Measurements from ENCODE around the gene PIAS4. TPM values are rescaled to one million over a fixed set of nuclear protein-coding genes. Genes with fewer than 3 reads are reported as not detected.
A peak's percentile ranks its signal among the peaks of the same experiment; 100 is the strongest.

PIAS4 gene
- total and polyA plus RNA-seq, 2 of the 13 experiments (the other 11 are each of a cell fraction or from before 2014, with no cell fraction given): 9.0 to 20.1 TPM

GRCh38 chr19:4077800-4078684 is 70.5 kb downstream of the PIAS4 start (continued):
- TF ChIP-seq AGO1 (IDR thresholded peaks at IDR 0.05; ENCODE audit: low read depth, low read length, poor library complexity, severe bottlenecking) (peak; percentile 7), HNF4A (CRISPR knock-in tag; IDR thresholded peaks at IDR 0.05) (peak; percentile 35; the same call in 1 of the 2 replicates), ZNF883 (CRISPR knock-in tag; IDR thresholded peaks at IDR 0.05; ENCODE audit: not compliant biosample characterization) (no peak), NR2F2 (IDR thresholded peaks at IDR 0.05; ENCODE audit: borderline replicate concordance, low read depth) (0 out of 2 replicates have a peak, but pooled peaks have one; percentile 55), ZNF740 (CRISPR knock-in tag; IDR thresholded peaks at IDR 0.05) (peak; percentile 19; the same call in 1 of the 2 replicates), RCOR2 (CRISPR knock-in tag; IDR thresholded peaks at IDR 0.05) (no peak), MTF1 (CRISPR knock-in tag; IDR thresholded peaks at IDR 0.05) (no peak), ZNF75D (CRISPR knock-in tag; IDR thresholded peaks at IDR 0.05; ENCODE audit: borderline replicate concordance) (no peak), IKZF4 (CRISPR knock-in tag; IDR thresholded peaks at IDR 0.05; ENCODE audit: borderline replicate concordance, low read depth, not compliant biosample characterization) (no peak), ZNF674 (CRISPR knock-in tag; IDR thresholded peaks at IDR 0.05; ENCODE audit: low read depth) (no peak), ZNF556 (CRISPR knock-in tag; IDR thresholded peaks at IDR 0.05; ENCODE audit: borderline replicate concordance) (no peak), MLLT10 (CRISPR knock-in tag; IDR thresholded peaks at IDR 0.05) (no peak), ZNF83 (CRISPR knock-in tag; IDR thresholded peaks at IDR 0.05; ENCODE audit: borderline replicate concordance) (no peak), U2AF2 (IDR thresholded peaks at IDR 0.05; ENCODE audit: low read depth, low read length) (no peak), KLF9 (CRISPR knock-in tag; IDR thresholded peaks at IDR 0.05; ENCODE audit: low read depth) (no peak), ZNF790 (CRISPR knock-in tag; IDR thresholded peaks at IDR 0.05; ENCODE audit: borderline replicate concordance) (no peak), PREB (CRISPR knock-in tag; IDR thresholded peaks at IDR 0.05) (no peak), MAF1 (CRISPR knock-in tag; IDR thresholded peaks at IDR 0.05; ENCODE audit: borderline replicate concordance) (no peak), AHDC1 (CRISPR knock-in tag; IDR thresholded peaks at IDR 0.05; ENCODE audit: borderline replicate concordance) (no peak), ZNF850 (CRISPR knock-in tag; conservative IDR thresholded peaks at IDR 0.05) (no peak), SRF (IDR thresholded peaks at IDR 0.05; ENCODE audit: low read depth, low read length) (no peak), ZNF792 (CRISPR knock-in tag; IDR thresholded peaks at IDR 0.05) (no peak), HHEX (CRISPR knock-in tag; IDR thresholded peaks at IDR 0.05) (no peak), ZNF143 (CRISPR knock-in tag; IDR thresholded peaks at IDR 0.05) (no peak)

All from HepG2 (cell line).